PC-3 (cell line): ENCODE data around the gene PTH1R. TPM values are rescaled to one million over a fixed set of nuclear protein-coding genes. Genes with fewer than 3 reads are reported as not detected.

Source experiments
- ATAC-seq: fragments of 200-7000 bp; cut with Tn5 transposase; 2 replicates; pipeline ENCODE4 v1.9.1; 2020; ENCODE audit warnings: mild to moderate bottlenecking, moderate library complexity
- BruUV-seq: library from RNA; stranded (reverse); fragments of 400-500 nt; replicated peaks from 2 replicates; lab custom pipeline; 2021; lab: Mats Ljungman, UMichigan
- CTCF ChIA-PET: fragments of 300-600 bp; sonication (Branson Sonifier 250); formaldehyde crosslinking; loops from one replicate; lab custom pipeline; 2022; ENCODE audit warnings: antibody characterized with exemption; lab: Charles Lee
- POLR2A ChIA-PET: fragments of 300-600 bp; sonication (Branson Sonifier 250); formaldehyde crosslinking; loops from one replicate; lab custom pipeline; 2022; ENCODE audit warnings: antibody characterized with exemption; ENCODE audit not compliant: unreplicated experiment; lab: Charles Lee
- DNase-seq: peaks from one replicate; pipeline ENCODE4 v3.0.0-alpha.2; 2015
- H2AFZ ChIP-seq: fragments of 300-600 bp; sonication (generic); 2 replicates; pipeline ENCODE4 v1.6.0; 2016; ENCODE audit warnings: antibody characterized with exemption, low read length
- H3F3A ChIP-seq: fragments of 300-600 bp; sonication (generic); one replicate; pipeline ENCODE4 v1.6.0; 2017; ENCODE audit warnings: antibody characterized with exemption, low read length, control low read depth, mild to moderate bottlenecking; ENCODE audit not compliant: unreplicated experiment
- H3K27ac ChIP-seq: fragments of 300-600 bp; sonication (generic); 2 replicates; pipeline ENCODE4 v1.5.1; 2016; ENCODE audit warnings: mild to moderate bottlenecking, low read length
- H3K27me3 ChIP-seq: fragments of 300-600 bp; sonication (generic); 2 replicates; pipeline ENCODE4 v1.6.1; 2016; ENCODE audit warnings: low read length, mixed read lengths
- H3K36me3 ChIP-seq: fragments of 300-600 bp; sonication (generic); 2 replicates; pipeline ENCODE4 v1.6.1; 2016; ENCODE audit warnings: low read depth, mixed run types, low read length, mixed read lengths
- H3K4me1 ChIP-seq: fragments of 300-600 bp; sonication (generic); 2 replicates; pipeline ENCODE4 v1.5.1; 2016; ENCODE audit warnings: low read length; ENCODE audit not compliant: insufficient read depth
- H3K4me2 ChIP-seq: fragments of 300-600 bp; sonication (generic); 2 replicates; pipeline ENCODE4 v1.6.0; 2016; ENCODE audit warnings: low read length
- H3K4me3 ChIP-seq: fragments of 300-600 bp; sonication (generic); 2 replicates; pipeline ENCODE4 v1.5.1; 2016; ENCODE audit warnings: mild to moderate bottlenecking, low read length, mixed read lengths
- H3K79me2 ChIP-seq: fragments of 300-600 bp; sonication (generic); 2 replicates; pipeline ENCODE4 v1.6.1; 2017; ENCODE audit warnings: low read length, mixed read lengths
- H3K9ac ChIP-seq: fragments of 300-600 bp; sonication (generic); 2 replicates; pipeline ENCODE4 v1.6.0; 2016; ENCODE audit warnings: mild to moderate bottlenecking, low read length
- H3K9me2 ChIP-seq: fragments of 300-600 bp; sonication (generic); replicated peaks from 2 replicates; pipeline ENCODE4 v1.6.1; 2016; ENCODE audit warnings: mixed run types, low read length, mixed read lengths
- H3K9me3 ChIP-seq: fragments of 300-600 bp; sonication (generic); 2 replicates; pipeline ENCODE4 v1.6.1; 2016; ENCODE audit warnings: low read length, mixed read lengths
- H4K20me1 ChIP-seq: fragments of 300-600 bp; sonication (generic); 2 replicates; pipeline ENCODE4 v1.6.1; 2016; ENCODE audit warnings: low read length, mixed read lengths
- EZH2 ChIP-seq: fragments of 300-600 bp; sonication (generic); IDR thresholded peaks from one replicate; pipeline ENCODE4 v1.6.1; 2017; ENCODE audit warnings: antibody characterized with exemption, mild to moderate bottlenecking, low read length; ENCODE audit not compliant: unreplicated experiment
- EZH2phosphoT487 ChIP-seq: fragments of 300-600 bp; sonication (generic); IDR thresholded peaks from 2 replicates; pipeline ENCODE4 v1.6.1; 2018; ENCODE audit warnings: mild to moderate bottlenecking, antibody characterized with exemption, low read length, borderline replicate concordance
- intact Hi-C: fragments of 100-400 bp; cut with micrococcal nuclease; formaldehyde crosslinking; loops from 2 replicates; pipeline ENCODE4 v1.9.0; 2023
- total RNA-seq: library from RNA; depleted of rRNA; stranded (reverse); fragments of >200 nt; gene quantifications from 2 replicates; pipeline ENCODE4 v1.2.3, GENCODE V29; 2014
- TF ChIP-seq, protein P1 (sequence below): fragments of 300-600 bp; sonication (generic); conservative IDR thresholded peaks from 2 replicates; pipeline ENCODE4 v1.5.1; 2017; ENCODE audit warnings: antibody characterized with exemption, low read depth, mild to moderate bottlenecking, low read length

Gene PTH1R
- total RNA-seq, 1 experiment from 2014 or later, result not detected

DNA sequence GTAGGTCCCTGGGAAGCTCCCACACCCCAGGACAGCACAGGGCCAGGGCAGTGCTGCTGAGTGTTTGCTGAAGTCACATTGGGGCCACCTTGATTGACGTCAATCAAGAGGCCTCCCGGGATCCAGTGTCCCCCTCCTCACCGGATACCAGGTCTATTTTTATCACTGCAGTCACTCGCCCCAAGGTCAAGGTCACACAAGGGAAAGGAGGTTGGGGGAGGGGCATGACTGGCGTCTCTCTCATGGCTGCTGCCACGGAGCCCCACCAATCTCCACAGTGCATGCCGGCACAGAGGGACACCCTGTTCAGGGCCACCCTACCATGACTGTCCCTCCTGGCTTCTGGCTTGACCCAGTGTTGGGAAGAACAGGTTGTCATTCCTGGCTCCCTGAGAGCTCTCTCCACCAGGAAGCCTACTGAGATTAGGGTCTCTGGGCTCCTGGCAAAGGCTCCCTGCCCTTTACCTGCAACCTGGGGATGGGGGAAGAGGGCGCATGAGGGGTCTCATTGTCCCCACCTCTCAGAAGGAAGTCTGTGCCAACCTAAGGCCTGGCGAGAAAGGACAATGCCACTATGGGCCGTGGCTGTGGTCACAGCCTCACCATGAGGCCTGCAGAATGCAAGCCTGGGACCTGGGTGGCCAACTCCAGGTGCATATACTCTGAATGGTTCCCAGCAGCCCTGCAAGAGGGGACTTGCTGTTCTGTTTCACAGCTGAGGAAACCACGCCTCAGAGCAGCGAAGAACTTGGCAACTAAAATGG, 15.7 kb upstream of the PTH1R start:
- BruUV-seq, result no TSS peak
- no peaks in the 10 kb centered on the region for H3K79me2 ChIP-seq
- no peak for DNase-seq
- no peaks in the 10 kb centered on the region for H4K20me1 ChIP-seq
- no peaks in the 10 kb centered on the region; the same call in 1 of the 2 replicates for H3K27me3 ChIP-seq
- no peak overlapping the region for H3K4me2 ChIP-seq
- no peak overlapping the region for H3K4me3 ChIP-seq
- no peaks in the 10 kb centered on the region for H3F3A ChIP-seq
- no peak for ATAC-seq
- no peaks in the 10 kb centered on the region for H3K9me2 ChIP-seq
- no peaks in the 10 kb centered on the region for H3K4me1 ChIP-seq
- H3K36me3 ChIP-seq, result no peaks in the 10 kb centered on the region
- no peak overlapping the region for H2AFZ ChIP-seq
- TF ChIP-seq, protein P1, sequence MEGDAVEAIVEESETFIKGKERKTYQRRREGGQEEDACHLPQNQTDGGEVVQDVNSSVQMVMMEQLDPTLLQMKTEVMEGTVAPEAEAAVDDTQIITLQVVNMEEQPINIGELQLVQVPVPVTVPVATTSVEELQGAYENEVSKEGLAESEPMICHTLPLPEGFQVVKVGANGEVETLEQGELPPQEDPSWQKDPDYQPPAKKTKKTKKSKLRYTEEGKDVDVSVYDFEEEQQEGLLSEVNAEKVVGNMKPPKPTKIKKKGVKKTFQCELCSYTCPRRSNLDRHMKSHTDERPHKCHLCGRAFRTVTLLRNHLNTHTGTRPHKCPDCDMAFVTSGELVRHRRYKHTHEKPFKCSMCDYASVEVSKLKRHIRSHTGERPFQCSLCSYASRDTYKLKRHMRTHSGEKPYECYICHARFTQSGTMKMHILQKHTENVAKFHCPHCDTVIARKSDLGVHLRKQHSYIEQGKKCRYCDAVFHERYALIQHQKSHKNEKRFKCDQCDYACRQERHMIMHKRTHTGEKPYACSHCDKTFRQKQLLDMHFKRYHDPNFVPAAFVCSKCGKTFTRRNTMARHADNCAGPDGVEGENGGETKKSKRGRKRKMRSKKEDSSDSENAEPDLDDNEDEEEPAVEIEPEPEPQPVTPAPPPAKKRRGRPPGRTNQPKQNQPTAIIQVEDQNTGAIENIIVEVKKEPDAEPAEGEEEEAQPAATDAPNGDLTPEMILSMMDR, result no peak
- no peak for TF ChIP-seq EZH2
- TF ChIP-seq EZH2phosphoT487, result no peak
- CTCF ChIA-PET, result no interaction called here
- POLR2A ChIA-PET, result no interaction called here
- H3K9me3 ChIP-seq, result no peaks in the 10 kb centered on the region
- H3K27ac ChIP-seq, result no peak overlapping the region
- no peak overlapping the region for H3K9ac ChIP-seq
- intact Hi-C loops, result no loop called here

DNA sequence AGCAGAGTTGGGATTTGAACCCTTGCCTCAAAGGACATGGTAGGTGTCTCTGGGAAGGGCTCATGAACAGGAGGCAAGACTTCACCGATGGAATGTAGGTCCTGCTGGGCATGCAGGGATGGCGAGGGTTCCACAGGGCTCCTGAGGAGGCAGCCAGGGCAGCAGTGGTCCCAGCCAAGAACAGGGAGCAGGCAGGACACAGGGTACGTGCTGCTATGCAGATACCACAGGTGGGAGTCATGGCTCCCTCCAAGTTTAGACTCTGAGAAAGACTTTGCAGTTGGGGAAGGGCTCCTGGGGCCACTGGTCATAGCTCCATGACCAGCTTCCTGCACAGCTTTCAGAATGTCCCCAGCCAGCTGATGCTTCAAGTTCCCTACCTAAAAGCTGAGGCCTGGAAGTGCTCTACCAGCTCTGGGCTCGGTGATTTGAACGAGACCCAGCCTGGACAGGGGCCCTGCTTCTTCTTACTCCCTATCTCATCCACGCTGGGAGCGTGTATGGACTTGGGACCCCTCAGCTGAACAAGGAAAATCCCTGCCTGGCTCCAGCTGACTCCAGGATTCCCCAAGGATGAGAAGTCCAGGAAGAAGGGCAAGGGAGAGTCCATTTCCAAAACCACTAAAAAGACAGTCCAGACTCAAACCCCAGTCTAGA, 15.0 kb upstream of the PTH1R start:
- Histone ChIP-seq H3K9me3 (no peaks in the 10 kb centered on the region), H3K4me3 (no peak overlapping the region), H3K36me3 (no peaks in the 10 kb centered on the region), H3F3A (no peaks in the 10 kb centered on the region), H3K9ac (no peak overlapping the region), H3K27ac (no peak overlapping the region), H4K20me1 (no peaks in the 10 kb centered on the region), H2AFZ (no peak overlapping the region), H3K79me2 (no peaks in the 10 kb centered on the region), H3K4me2 (no peak overlapping the region), H3K9me2 (no peaks in the 10 kb centered on the region), H3K4me1 (no peaks in the 10 kb centered on the region), H3K27me3 (no peaks in the 10 kb centered on the region; the same call in 1 of the 2 replicates)
- TF ChIP-seq, protein P1, result no peak
- no peak for TF ChIP-seq EZH2
- no peak for TF ChIP-seq EZH2phosphoT487
- DNase-seq (no peak), ATAC-seq (no peak)
- POLR2A ChIA-PET, result no interaction called here
- intact Hi-C loops, result no loop called here
- CTCF ChIA-PET, result no interaction called here
- no TSS peak for BruUV-seq

GRCh38 chr3:46863261-46863782, 14.2 kb upstream of the PTH1R start, which contains the start of gene MYL3:
Gene MYL3, minus strand, starts transcription at chr3:46863444. Its CDS starts 54 bp downstream, at chr3:46863390.
- ATAC-seq (no peak), DNase-seq (no peak)
- Histone ChIP-seq H3K79me2 (no peaks in the 10 kb centered on the region), H3K27ac (no peak within 1 kb of the TSS), H3K36me3 (no peaks in the 10 kb centered on the region), H3K27me3 (no peaks in the 10 kb centered on the region), H3K4me3 (no peak within 1 kb of the TSS), H3K9me3 (no peaks in the 10 kb centered on the region), H3F3A (no peaks in the 10 kb centered on the region), H4K20me1 (no peaks in the 10 kb centered on the region), H3K9me2 (no peaks in the 10 kb centered on the region), H2AFZ (no peak within 1 kb of the TSS), H3K9ac (no peak within 1 kb of the TSS), H3K4me1 (no peaks in the 10 kb centered on the region), H3K4me2 (no peak within 1 kb of the TSS)
- intact Hi-C loops, result no loop called here
- CTCF ChIA-PET, result no interaction called here
- POLR2A ChIA-PET, result no interaction called here
- TF ChIP-seq, protein P1, result no peak
- TF ChIP-seq EZH2phosphoT487 (no peak), EZH2 (no peak)
- no TSS peak for BruUV-seq
